NCI-H69 (cell line): Measurements from ENCODE around the gene ECM1.

Source experiments
- DNase-seq: peaks from one replicate; lab custom pipeline; 2025; lab: John Stamatoyannopoulos, UW

ECM1 gene

GRCh38 chr1:150558761-150559655, 51.1 kb downstream of the ECM1 start:
- no peak for DNase-seq

GRCh38 chr1:150559656-150560010, 51.7 kb downstream of the ECM1 start:
- DNase-seq, result no peak

GRCh38 chr1:150560011-150560438, 52.1 kb downstream of the ECM1 start:
- DNase-seq, result peak; percentile 75

GRCh38 chr1:150560576-150561253, 52.8 kb downstream of the ECM1 start:
- peak; percentile 93 for DNase-seq

- peak; percentile 93 for DNase-seq
Observed at GRCh38 chr1:150561254-150561973, 53.5 kb downstream of the ECM1 start.

- peak; percentile 92 for DNase-seq
Observed at GRCh38 chr1:150561974-150562445, 54.1 kb downstream of the ECM1 start.

- DNase-seq, result peak; percentile 50
Observed at GRCh38 chr1:150562446-150563339, 54.8 kb downstream of the ECM1 start.
